ENCODE data around the gene TTC4. TPM values are rescaled to one million over a fixed set of nuclear protein-coding genes. Genes with fewer than 3 reads are reported as not detected.
A peak's percentile ranks its signal among the peaks of the same experiment; 100 is the strongest.

The TTC4 gene
- total RNA-seq (2021; ENCODE audit: unreplicated experiment) (26.3 TPM), Bru-seq, nascent RNA (percentile 83 among the genes with signal in this experiment), BruChase-seq, experiment 1, labeled RNA remaining after a 6-hour chase (percentile 88 among the genes with signal in this experiment), BruChase-seq, experiment 2, labeled RNA remaining after a 2-hour chase (percentile 93 among the genes with signal in this experiment)
- 16.9 and 18.7 TPM in 2 replicates for polyA plus RNA-seq (2012)
- long read RNA-seq, transcript TTC4-201 (10 exons, 2,395 nt) = major isoform, 77 of 91 reads
- long read RNA-seq, partial matches to known transcripts = 5 of 91 reads
- long read RNA-seq, other reads (novel, unspliced or antisense) = 8 of 91 reads

- RAD21 ChIA-PET (ENCODE audit: low non-redundant PET in 1 of 2, low total read pairs in 2 of 2, uncharacterized antibody in 2 of 2, unreplicated experiment in 2 of 2) = interaction anchor here in 1 of 2 experiments (0.7 kb wide), 1 partner anchor 516 kb away, joined by 3 read pairs; the partner anchor contains the start of gene MRPL37
- peaks cover 46% of the 10 kb centered on the region for H3K79me2 ChIP-seq (ENCODE audit: insufficient read depth, low read length)
- peaks cover 8 to 14% of the 10 kb centered on the region in 2 experiments; a peak in 3 of 4 replicates for H3K4me1 ChIP-seq (ENCODE audit: control insufficient read depth in 1 of 2, insufficient read depth in 2 of 2, low read length in 2 of 2)
- no peaks in the 10 kb centered on the region for H3K9me3 ChIP-seq (ENCODE audit: control insufficient read depth in 1 of 2, insufficient read depth in 1 of 2, low read depth in 1 of 2, low read length in 2 of 2)
- H4K20me1 ChIP-seq (ENCODE audit: insufficient read depth) = no peaks in the 10 kb centered on the region
- POLR2A ChIA-PET = no interaction called here
- DNase-seq (ENCODE audit: low read depth, low spot score) (peak; percentile 67), ATAC-seq (peak; percentile 95)
- no peaks in the 10 kb centered on the region for H3K27me3 ChIP-seq (ENCODE audit: insufficient read depth, low read length)
- peak within 1 kb of the TSS; percentile 91 for H3K9ac ChIP-seq (ENCODE audit: low read length)
- H3K4me3 ChIP-seq (replicated peaks in 1 of 2; ENCODE audit: low read depth in 1 of 2, low read length in 2 of 2) = peak within 1 kb of the TSS; percentile 97 to 98
- intact Hi-C loops (cut with micrococcal nuclease) = loop anchor here (2.0 kb wide), 1 partner anchor 49 kb away; the partner anchor contains the start of gene PARS2
- peak within 1 kb of the TSS; percentile 65 for H3K27ac ChIP-seq (ENCODE audit: low read depth, low read length)
- no peaks in the 10 kb centered on the region for H3K9me2 ChIP-seq (ENCODE audit: insufficient read depth)
- H3K36me3 ChIP-seq (ENCODE audit: control insufficient read depth in 1 of 2, insufficient read depth in 2 of 2, low read length in 2 of 2) = peaks cover 10 to 15% of the 10 kb centered on the region in 2 experiments; a peak in 2 of 4 replicates
- CTCF ChIA-PET = no interaction called here
- peak within 1 kb of the TSS; percentile 86 for H3K4me2 ChIP-seq (ENCODE audit: low read length)
- H2AFZ ChIP-seq (ENCODE audit: low read depth, low read length, poor library complexity, severe bottlenecking) = peak within 1 kb of the TSS; percentile 96
- TSS peak; percentile 75 for BruUV-seq (replicated peaks)
- peak; percentile 70; the same call in 1 of the 2 replicates for TF ChIP-seq SIN3A (IDR thresholded peaks at IDR 0.05; ENCODE audit: low read depth)
- no peak for TF ChIP-seq JUND (IDR thresholded peaks at IDR 0.05)
- TF ChIP-seq FOSL1 (IDR thresholded peaks at IDR 0.05; ENCODE audit: low read depth) = no peak
- peak; percentile 95 for TF ChIP-seq POLR2AphosphoS5 (IDR thresholded peaks at IDR 0.05; ENCODE audit: low read depth, low read length)
- peak; percentile 73 for TF ChIP-seq YY1 (IDR thresholded peaks at IDR 0.05; ENCODE audit: extremely low read depth, insufficient replicate concordance, low read depth, low read length)
- no peak for TF ChIP-seq CTCF (IDR thresholded peaks at IDR 0.05 in 2 of 3, conservative IDR thresholded peaks at IDR 0.05 in 1 of 3; ENCODE audit: borderline replicate concordance in 1 of 3, insufficient read depth in 1 of 3, low read depth in 2 of 3, low read length in 2 of 3)
- no peak for TF ChIP-seq ZNF274 (IDR thresholded peaks at IDR 0.05; ENCODE audit: low read depth, low read length)
- peak; percentile 84 for TF ChIP-seq SRF (IDR thresholded peaks at IDR 0.05; ENCODE audit: low read depth)
- no peak for TF ChIP-seq REST (IDR thresholded peaks at IDR 0.05; ENCODE audit: low read depth)
- peak; percentile 63 for TF ChIP-seq EGR1 (IDR thresholded peaks at IDR 0.05; ENCODE audit: low read depth)
- TF ChIP-seq CBX3 (IDR thresholded peaks at IDR 0.05; ENCODE audit: low read depth) = peak; percentile 95
- peak; percentile 92 for TF ChIP-seq SP1 (IDR thresholded peaks at IDR 0.05; ENCODE audit: low read depth)
- no peak; the same call in 1 of the 2 replicates for TF ChIP-seq ELF1 (IDR thresholded peaks at IDR 0.05; ENCODE audit: borderline replicate concordance, low read depth)
- TF ChIP-seq TCF7L2 (IDR thresholded peaks at IDR 0.05; ENCODE audit: borderline replicate concordance, extremely low read depth, insufficient read depth, insufficient read length) = peak; percentile 23
- TF ChIP-seq ZBTB33 (IDR thresholded peaks at IDR 0.05; ENCODE audit: extremely low read depth, insufficient replicate concordance, low read length) = no peak
- peak; percentile 80 for TF ChIP-seq POLR2A (IDR thresholded peaks at IDR 0.05; ENCODE audit: borderline replicate concordance, extremely low read depth, insufficient read depth, insufficient read length)
- no peak for TF ChIP-seq CEBPB (IDR thresholded peaks at IDR 0.05; ENCODE audit: low read depth)
Measured at GRCh38 chr1:54715493-54716298, at the start of gene TTC4. Gene TTC4 (plus strand): TSS chr1:54715861. CDS start chr1:54715909, 48 bp downstream.

All from HCT116 (cell line).